ENCODE measurements around the gene UBE3B.

UBE3B gene

DNA sequence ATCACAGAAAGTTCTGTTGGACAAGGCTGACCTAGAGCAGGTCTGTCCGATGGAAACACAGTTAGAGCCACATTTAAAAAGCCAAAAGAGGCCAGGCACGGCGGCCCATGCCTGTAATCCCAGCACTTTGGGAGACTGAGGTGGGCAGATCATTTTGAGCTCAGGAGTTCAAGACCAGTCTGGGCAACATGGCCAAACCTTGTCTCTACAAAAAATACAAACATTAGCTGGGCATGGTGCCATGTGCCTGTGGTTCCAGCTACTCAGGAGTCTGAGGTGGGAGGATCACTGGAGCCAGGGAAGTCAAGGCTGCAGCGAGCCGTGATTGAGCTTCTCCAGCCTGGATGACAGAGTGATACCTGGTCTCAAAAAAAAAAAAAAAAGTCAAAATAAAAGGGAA lies 14.9 kb downstream of the UBE3B start:
- peaks cover 14% of the 10 kb centered on the region for H3K36me3 Mint-ChIP-seq
- H3K27ac Mint-ChIP-seq, result no peak overlapping the region
- no peaks in the 10 kb centered on the region for H3K9me3 Mint-ChIP-seq (ENCODE audit: low read depth)
- no peaks in the 10 kb centered on the region for H3K27me3 Mint-ChIP-seq
- no peaks in the 10 kb centered on the region for H3K4me1 Mint-ChIP-seq (ENCODE audit: low read depth)
- no peak overlapping the region for H3K4me3 Mint-ChIP-seq

DNA sequence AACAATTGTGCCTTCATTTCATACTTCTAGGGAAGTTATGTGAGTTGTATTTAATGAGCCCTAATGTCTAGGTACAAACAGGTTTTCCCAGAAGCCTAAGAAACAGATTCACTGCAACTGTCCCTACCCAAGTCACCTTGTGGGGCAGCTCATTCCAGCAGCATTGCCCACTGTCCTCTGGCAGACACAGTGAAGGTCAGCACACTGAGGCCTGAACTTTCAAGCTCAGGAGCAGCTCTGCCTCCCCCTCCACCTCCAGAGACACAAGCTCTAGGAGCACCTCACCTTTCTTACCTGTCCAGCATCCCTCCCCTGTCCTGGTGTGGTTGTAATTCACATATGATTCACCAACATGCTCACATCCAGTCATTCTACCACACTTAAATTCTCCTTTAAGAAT lies 15.7 kb downstream of the UBE3B start:
- Mint-ChIP-seq H3K27ac (no peak overlapping the region), H3K9me3 (ENCODE audit: low read depth) (no peaks in the 10 kb centered on the region), H3K4me3 (no peak overlapping the region)

DNA sequence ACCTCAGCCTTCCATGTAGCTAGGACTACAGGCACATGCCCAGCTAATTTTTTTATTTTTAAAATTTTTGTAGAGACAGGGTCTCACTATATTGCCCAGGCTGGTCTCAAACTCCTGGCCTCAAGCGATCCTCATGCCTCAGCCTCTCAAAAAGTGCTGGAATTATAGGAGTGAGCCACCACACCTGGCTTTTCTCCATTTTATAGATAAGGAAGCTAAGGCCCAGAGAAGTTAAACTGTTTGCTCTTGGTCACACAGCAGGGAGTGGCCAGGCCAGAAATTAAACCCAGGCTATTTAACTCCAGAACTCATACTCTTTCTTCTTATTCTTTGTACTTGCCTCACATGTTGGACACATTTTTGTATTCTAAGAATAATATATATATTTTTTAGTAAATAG lies 16.5 kb downstream of the UBE3B start:
- no peaks in the 10 kb centered on the region for H3K9me3 Mint-ChIP-seq (ENCODE audit: low read depth)
- no peak overlapping the region for H3K27ac Mint-ChIP-seq
- no peak overlapping the region for H3K4me3 Mint-ChIP-seq
- H3K27me3 Mint-ChIP-seq, result no peaks in the 10 kb centered on the region
- no peaks in the 10 kb centered on the region for H3K4me1 Mint-ChIP-seq (ENCODE audit: low read depth)
- H3K36me3 Mint-ChIP-seq, result peaks cover 19% of the 10 kb centered on the region

More for the DNA sequence above, 15.7 kb downstream of the UBE3B start:
- no peaks in the 10 kb centered on the region for H3K27me3 Mint-ChIP-seq
- H3K4me1 Mint-ChIP-seq (ENCODE audit: low read depth), result no peaks in the 10 kb centered on the region
- H3K36me3 Mint-ChIP-seq, result peaks cover 20% of the 10 kb centered on the region

DNA sequence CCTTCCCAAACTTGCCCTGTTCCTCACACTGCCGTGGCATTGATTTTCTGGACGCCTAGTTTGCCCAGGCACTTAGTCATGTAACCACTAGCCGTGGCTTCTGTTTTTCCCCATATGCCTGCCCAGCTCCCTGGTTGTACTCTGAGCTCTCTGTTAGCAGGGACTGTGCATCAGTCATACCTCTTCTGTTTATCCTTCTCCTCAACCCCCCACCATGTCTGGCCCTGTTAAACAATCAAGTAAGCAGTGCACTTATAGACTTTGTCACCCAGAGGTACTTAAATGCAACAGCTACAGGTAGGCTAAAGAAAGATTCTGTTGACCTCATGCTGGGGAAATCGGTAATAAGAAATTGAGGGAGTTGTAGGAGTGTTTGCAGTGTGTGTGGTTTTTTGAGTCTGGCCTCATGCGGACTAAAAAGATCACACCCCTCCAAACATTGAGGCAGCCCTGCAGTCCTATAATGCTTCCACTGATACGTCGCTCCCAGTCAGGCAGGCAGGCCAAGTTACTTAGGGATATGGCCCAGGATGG lies 17.0 kb downstream of the UBE3B start:
- no peak overlapping the region for H3K4me3 Mint-ChIP-seq
- H3K36me3 Mint-ChIP-seq, result peaks cover 15% of the 10 kb centered on the region
- no peak overlapping the region for H3K27ac Mint-ChIP-seq
- H3K9me3 Mint-ChIP-seq (ENCODE audit: low read depth), result no peaks in the 10 kb centered on the region
- no peaks in the 10 kb centered on the region for H3K27me3 Mint-ChIP-seq
- no peaks in the 10 kb centered on the region for H3K4me1 Mint-ChIP-seq (ENCODE audit: low read depth)

DNA sequence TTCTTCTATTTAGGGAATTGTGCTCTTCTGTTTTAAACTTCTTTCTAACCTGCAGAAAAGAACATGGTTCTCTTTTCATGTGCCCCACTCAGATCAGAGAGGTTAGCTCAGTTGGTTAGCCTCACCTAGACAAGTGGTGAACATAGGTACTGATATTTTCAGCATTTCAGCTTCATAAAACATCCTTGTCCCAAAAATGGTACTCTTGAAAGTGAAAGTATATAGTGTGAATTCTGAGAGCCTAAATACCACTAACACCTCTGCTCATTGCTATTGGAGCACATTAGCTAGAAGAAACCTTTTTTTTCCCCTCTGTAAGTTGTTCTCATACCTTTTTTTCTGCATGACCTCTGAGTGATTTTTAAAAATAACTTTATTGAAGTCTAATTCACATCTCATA lies 17.6 kb downstream of the UBE3B start:
- Mint-ChIP-seq H3K4me3 (no peak overlapping the region), H3K9me3 (ENCODE audit: low read depth) (no peaks in the 10 kb centered on the region), H3K27ac (no peak overlapping the region), H3K27me3 (no peaks in the 10 kb centered on the region), H3K36me3 (peaks cover 15% of the 10 kb centered on the region), H3K4me1 (ENCODE audit: low read depth) (no peaks in the 10 kb centered on the region)

DNA sequence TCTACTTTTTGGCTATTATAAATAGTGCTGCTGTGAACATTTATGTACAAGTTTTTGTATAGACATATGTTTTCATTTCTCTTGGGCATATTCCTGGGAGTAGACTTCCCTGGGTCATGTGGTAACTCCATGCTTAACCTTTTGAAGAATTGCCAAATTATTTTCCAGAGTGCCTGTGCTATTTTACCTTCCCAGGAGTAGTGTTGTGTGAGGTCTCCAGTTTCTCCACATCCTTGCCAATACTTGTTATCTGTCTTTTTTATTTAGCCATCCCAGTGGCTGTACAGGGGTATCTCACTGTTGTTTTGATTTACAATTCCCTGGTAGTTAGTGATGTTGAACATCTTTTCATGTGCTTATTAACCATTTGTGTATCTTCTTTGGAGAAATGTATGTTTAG lies 18.9 kb downstream of the UBE3B start:
- Mint-ChIP-seq H3K36me3 (peaks cover 15% of the 10 kb centered on the region), H3K4me1 (ENCODE audit: low read depth) (no peaks in the 10 kb centered on the region)

DNA sequence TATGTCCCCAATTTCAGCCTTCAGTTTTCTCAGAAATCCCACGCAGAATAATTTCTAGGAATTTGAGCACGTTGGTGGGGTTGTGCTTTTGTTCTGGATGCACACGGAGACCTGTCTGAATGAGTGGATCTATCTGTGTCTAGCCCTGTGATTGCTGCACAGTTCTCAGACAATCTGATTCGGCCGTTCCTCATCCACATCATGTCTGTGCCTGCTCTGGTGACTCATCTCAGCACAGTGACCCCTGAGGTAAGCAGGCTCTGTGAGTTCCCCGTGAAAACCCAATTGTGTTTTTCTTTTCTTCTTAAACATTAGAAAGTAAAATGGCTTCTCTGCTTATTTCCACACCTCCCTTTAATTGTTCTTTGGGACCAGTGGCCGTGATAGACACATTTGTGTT lies 20.2 kb downstream of the UBE3B start:
- Mint-ChIP-seq H3K4me1 (ENCODE audit: low read depth) (no peaks in the 10 kb centered on the region), H3K9me3 (ENCODE audit: low read depth) (no peaks in the 10 kb centered on the region), H3K36me3 (peaks cover 15% of the 10 kb centered on the region), H3K27me3 (no peaks in the 10 kb centered on the region), H3K27ac (peak overlapping the region; percentile 19), H3K4me3 (no peak overlapping the region)

More for the DNA sequence above, 18.9 kb downstream of the UBE3B start:
- Mint-ChIP-seq H3K27ac (no peak overlapping the region), H3K4me3 (no peak overlapping the region), H3K27me3 (no peaks in the 10 kb centered on the region), H3K9me3 (ENCODE audit: low read depth) (no peaks in the 10 kb centered on the region)

DNA sequence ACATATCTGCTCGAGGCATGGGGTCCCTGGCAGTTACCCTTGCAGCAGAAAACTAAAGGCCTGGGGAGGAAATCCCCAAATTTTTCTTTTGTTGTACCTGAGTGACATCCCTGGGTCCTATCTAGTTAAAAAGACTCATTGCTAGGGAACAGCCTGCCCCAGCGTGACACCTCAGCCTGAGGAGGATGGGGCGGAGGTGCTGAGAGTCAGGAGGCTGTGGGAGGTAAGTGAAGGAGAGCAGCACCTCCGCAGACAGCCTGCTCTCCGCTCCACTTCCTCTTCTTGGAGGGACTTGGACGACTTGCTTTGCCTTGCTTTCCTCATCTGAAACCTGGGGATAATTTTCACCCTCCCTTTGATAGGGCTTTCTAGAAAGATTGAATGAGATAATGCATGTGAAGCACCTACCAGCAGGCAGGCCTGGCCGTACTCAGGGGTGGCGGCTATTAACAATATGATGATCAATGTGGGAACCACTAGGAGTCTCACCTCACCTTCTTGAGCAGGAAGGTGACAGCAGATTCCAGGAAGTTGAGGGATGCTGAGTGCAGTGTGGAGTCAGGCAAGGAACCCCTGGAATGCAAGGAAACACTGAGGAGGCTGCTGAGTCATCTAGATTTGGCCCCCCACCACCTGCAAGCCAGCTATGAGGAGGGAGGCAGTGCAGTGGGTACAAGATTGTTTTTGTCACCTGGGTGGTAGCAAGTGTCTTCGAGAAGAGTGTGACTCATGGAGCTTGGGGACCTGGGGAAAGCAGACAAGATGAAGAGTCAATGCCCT lies 23.2 kb downstream of the UBE3B start:
- H3K4me1 Mint-ChIP-seq (ENCODE audit: low read depth), result no peaks in the 10 kb centered on the region

DNA sequence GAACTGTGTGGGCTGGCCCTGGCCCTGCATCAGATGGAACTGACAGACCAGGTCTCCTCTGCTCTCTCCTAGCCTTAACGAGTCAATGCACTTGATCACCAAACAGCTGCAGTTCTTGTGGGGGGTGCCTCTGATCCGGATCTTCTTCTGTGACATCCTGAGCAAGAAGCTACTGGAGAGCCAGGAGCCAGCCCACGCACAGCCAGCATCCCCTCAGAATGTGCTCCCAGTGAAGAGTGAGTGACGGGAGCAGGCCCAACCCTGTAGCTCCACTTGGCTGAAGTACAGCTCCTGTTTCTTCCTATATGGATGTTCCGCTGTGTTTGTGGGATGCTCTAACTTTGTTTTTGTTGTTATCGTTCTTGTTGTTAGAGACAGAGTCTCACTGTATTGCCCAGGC lies 23.9 kb downstream of the UBE3B start:
- no peaks in the 10 kb centered on the region for H3K4me1 Mint-ChIP-seq (ENCODE audit: low read depth)
- H3K27ac Mint-ChIP-seq, result no peak overlapping the region
- no peak overlapping the region for H3K4me3 Mint-ChIP-seq
- H3K27me3 Mint-ChIP-seq, result no peaks in the 10 kb centered on the region
- peaks cover 10% of the 10 kb centered on the region for H3K36me3 Mint-ChIP-seq
- no peaks in the 10 kb centered on the region for H3K9me3 Mint-ChIP-seq (ENCODE audit: low read depth)

More for the DNA sequence above, 23.2 kb downstream of the UBE3B start:
- Mint-ChIP-seq H3K36me3 (peaks cover 15% of the 10 kb centered on the region), H3K4me3 (no peak overlapping the region), H3K9me3 (ENCODE audit: low read depth) (no peaks in the 10 kb centered on the region), H3K27me3 (no peaks in the 10 kb centered on the region), H3K27ac (no peak overlapping the region)

DNA sequence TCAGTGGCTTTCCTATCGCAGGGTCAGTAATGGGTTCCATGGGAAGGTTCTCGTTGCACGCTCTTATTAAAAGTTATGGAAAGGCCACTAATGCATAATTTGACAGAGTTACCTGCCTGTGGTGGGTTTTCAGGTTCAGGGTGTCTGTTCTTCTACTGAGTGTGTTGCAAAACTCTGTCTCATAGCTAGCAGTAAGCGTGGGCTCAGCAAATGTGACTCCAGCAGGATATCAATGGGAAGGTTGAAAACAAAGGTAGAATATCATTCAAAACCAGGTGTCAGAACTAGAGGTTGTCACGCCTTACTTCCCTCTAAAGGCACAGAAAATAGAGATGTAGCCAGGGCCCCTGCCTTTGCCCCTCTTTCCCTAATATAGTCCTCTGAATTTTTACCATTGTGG lies 24.9 kb downstream of the UBE3B start:
- no peak overlapping the region for H3K4me3 Mint-ChIP-seq
- no peak overlapping the region for H3K27ac Mint-ChIP-seq
- no peaks in the 10 kb centered on the region for H3K27me3 Mint-ChIP-seq
- H3K9me3 Mint-ChIP-seq (ENCODE audit: low read depth), result no peaks in the 10 kb centered on the region
- peaks cover 10% of the 10 kb centered on the region for H3K36me3 Mint-ChIP-seq
- H3K4me1 Mint-ChIP-seq (ENCODE audit: low read depth), result no peaks in the 10 kb centered on the region

DNA sequence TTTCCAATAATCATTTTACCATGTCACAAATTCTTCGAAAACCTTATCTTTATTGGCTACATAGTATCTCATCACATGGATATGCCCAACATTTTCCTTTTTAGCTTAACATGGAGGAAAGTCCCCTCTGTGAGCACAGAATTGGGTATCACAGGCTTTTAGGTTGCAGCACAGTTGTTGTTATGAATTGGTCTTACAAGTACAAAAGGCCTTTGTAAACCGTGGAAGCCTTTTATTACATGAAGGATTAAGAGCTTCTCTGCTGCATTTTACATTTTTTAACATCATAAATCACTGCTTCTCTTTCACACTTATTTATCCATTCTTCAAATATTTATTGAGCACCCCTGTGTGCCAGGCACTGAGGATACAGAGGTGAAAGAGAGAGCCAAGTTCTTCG lies 26.2 kb downstream of the UBE3B start:
- Mint-ChIP-seq H3K27ac (no peak overlapping the region), H3K4me3 (no peak overlapping the region), H3K9me3 (ENCODE audit: low read depth) (no peaks in the 10 kb centered on the region), H3K4me1 (ENCODE audit: low read depth) (no peaks in the 10 kb centered on the region), H3K27me3 (no peaks in the 10 kb centered on the region), H3K36me3 (peaks cover 4% of the 10 kb centered on the region)

DNA sequence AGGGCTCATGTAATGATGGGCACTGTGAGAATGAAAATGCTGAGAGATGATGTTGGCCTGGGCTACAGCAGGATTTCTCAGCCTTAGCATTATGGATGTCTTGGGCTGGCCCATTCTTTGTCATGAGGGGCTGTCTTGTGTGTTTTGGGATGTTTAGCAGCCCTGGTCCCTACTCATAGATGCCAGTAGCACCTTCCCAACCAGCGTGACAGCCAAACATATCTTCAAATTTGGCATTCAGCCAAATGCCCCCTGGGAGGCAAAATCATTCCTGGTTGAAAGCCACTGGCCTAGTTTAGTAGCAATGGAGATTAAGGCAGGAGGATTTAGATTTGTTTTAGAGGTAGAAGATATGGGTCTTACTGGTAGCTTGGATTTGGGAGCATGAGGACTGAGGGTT lies 26.6 kb downstream of the UBE3B start:
- H3K27ac Mint-ChIP-seq, result no peak overlapping the region
- H3K4me1 Mint-ChIP-seq (ENCODE audit: low read depth), result no peaks in the 10 kb centered on the region
- no peak overlapping the region for H3K4me3 Mint-ChIP-seq
- H3K36me3 Mint-ChIP-seq, result peaks cover 4% of the 10 kb centered on the region
- H3K9me3 Mint-ChIP-seq (ENCODE audit: low read depth), result no peaks in the 10 kb centered on the region
- H3K27me3 Mint-ChIP-seq, result no peaks in the 10 kb centered on the region

DNA sequence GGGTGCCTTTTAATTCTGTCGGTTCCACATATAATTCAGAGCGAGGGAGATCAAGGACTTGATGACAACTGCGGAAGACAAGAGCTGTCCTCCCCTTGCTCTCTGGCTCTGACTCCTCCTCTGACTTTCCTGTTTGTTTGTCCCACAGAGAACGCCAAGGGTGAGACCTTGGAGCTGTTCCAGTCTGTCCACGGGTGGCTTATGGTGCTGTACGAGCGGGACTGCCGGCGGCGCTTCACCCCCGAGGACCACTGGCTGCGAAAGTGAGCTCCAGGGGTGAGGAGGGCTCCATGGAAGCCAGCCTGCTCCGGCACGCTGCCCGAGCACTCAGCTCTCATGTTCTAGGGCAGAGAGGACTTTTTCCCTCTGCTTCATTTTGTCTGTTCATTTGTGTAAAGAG lies 32.8 kb downstream of the UBE3B start:
- Mint-ChIP-seq H3K9me3 (ENCODE audit: low read depth) (no peaks in the 10 kb centered on the region), H3K4me3 (no peak overlapping the region), H3K27me3 (no peaks in the 10 kb centered on the region), H3K27ac (no peak overlapping the region), H3K4me1 (ENCODE audit: low read depth) (no peaks in the 10 kb centered on the region), H3K36me3 (peaks cover 7% of the 10 kb centered on the region)

DNA sequence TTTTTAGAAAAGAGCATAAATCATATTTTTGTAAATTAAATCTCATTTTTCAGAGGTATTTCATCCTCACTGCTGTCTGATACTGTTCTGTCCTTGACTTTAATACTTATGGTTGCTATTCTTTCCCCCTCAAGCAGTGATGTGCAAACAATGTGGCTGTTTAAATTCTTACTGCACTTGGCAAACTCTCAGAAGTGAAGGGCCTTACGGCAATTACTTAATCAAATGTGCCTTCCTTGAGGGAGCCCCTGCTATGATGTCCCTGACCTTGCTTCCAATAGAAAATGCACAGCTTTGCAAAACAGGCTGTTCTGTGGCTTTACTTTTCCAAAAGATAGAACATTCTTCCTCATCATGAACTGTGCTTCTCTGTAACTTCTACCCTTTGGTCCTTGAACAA lies 35.2 kb downstream of the UBE3B start:
- H3K4me3 Mint-ChIP-seq, result no peak overlapping the region
- H3K4me1 Mint-ChIP-seq (ENCODE audit: low read depth), result no peaks in the 10 kb centered on the region
- H3K36me3 Mint-ChIP-seq, result peaks cover 6% of the 10 kb centered on the region
- H3K9me3 Mint-ChIP-seq (ENCODE audit: low read depth), result no peaks in the 10 kb centered on the region
- no peak overlapping the region for H3K27ac Mint-ChIP-seq
- H3K27me3 Mint-ChIP-seq, result no peaks in the 10 kb centered on the region

DNA sequence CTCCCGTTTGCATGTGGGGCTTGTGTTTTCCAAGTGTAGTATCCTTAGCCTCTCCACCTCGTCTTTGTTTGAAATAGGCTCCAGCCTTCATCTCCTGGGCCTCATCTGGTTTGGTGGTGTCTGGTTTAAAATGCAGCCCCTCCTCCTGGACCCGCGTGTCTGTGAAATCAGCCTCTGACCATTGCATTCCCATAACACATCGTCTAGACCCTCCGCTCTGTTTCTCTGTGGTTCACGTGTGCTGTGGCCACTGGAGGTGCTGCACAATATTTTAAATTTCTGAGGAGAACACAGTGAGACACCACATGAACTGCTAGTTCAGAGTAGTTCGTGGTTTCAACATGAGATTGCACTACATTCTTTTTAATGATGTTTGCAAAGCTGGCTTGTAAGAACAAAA lies 35.6 kb downstream of the UBE3B start:
- no peaks in the 10 kb centered on the region for H3K4me1 Mint-ChIP-seq (ENCODE audit: low read depth)
- peaks cover 7% of the 10 kb centered on the region for H3K36me3 Mint-ChIP-seq
- H3K27me3 Mint-ChIP-seq, result no peaks in the 10 kb centered on the region
- no peaks in the 10 kb centered on the region for H3K9me3 Mint-ChIP-seq (ENCODE audit: low read depth)
- H3K27ac Mint-ChIP-seq, result no peak overlapping the region
- H3K4me3 Mint-ChIP-seq, result no peak overlapping the region

DNA sequence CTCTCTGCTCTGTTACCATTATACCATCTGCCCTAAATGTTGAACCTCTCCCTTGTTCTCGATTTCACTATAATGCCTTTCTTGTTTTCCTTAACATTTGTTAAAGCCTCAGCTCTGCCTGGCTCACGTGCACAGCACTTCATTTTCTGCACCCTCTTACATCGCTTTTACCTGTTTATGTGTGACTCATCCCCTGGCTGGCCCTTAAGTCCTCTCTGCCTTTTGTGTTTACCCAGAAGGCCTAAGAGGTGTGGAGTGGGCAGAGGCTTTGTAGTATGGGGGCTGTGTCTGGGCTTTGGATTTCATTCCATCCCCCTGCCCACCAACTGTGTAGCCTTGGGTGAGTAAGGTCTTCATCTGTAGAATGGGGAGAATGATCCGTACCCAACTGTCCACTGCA lies 36.5 kb downstream of the UBE3B start:
- no peaks in the 10 kb centered on the region for H3K9me3 Mint-ChIP-seq (ENCODE audit: low read depth)
- peaks cover 7% of the 10 kb centered on the region for H3K36me3 Mint-ChIP-seq
- no peaks in the 10 kb centered on the region for H3K4me1 Mint-ChIP-seq (ENCODE audit: low read depth)
- H3K4me3 Mint-ChIP-seq, result no peak overlapping the region
- no peak overlapping the region for H3K27ac Mint-ChIP-seq
- no peaks in the 10 kb centered on the region for H3K27me3 Mint-ChIP-seq
